Osteocyte (in vitro differentiated cells): ENCODE measurements around the gene CYP26B1. TPM values are rescaled to one million over a fixed set of nuclear protein-coding genes. Genes with fewer than 3 reads are reported as not detected.

Experiments used
- DNase-seq: peaks from one replicate; pipeline ENCODE4 v3.0.0; 2021; ENCODE audit warnings: mixed read lengths; ENCODE audit not compliant: unreplicated experiment; ENCODE audit errors: extremely low spot score
- H3K27ac Mint-ChIP-seq: one replicate; pipeline ENCODE4 v1.8.0; 2021; ENCODE audit warnings: mild to moderate bottlenecking, mixed read lengths; ENCODE audit not compliant: unreplicated experiment
- H3K27me3 Mint-ChIP-seq: one replicate; pipeline ENCODE4 v1.8.0; 2021; ENCODE audit warnings: mixed read lengths; ENCODE audit not compliant: unreplicated experiment
- H3K36me3 Mint-ChIP-seq: one replicate; pipeline ENCODE4 v1.8.0; 2021; ENCODE audit warnings: mixed read lengths; ENCODE audit not compliant: unreplicated experiment
- H3K4me1 Mint-ChIP-seq: one replicate; pipeline ENCODE4 v1.8.0; 2021; ENCODE audit warnings: mixed read lengths; ENCODE audit not compliant: unreplicated experiment
- H3K4me3 Mint-ChIP-seq: one replicate; pipeline ENCODE4 v1.8.0; 2021; ENCODE audit warnings: mild to moderate bottlenecking, moderate library complexity, mixed read lengths; ENCODE audit not compliant: unreplicated experiment
- H3K9me3 Mint-ChIP-seq: one replicate; pipeline ENCODE4 v1.8.0; 2021; ENCODE audit warnings: mixed read lengths; ENCODE audit not compliant: unreplicated experiment
- total RNA-seq: library from RNA; stranded (reverse); gene quantifications from 2 replicates; pipeline ENCODE4 v1.2.1, GENCODE V29; 2021
- TF ChIP-seq, protein P1 (sequence below): fragments of 200-600 bp; sonication (generic); IDR thresholded peaks from 2 replicates; pipeline ENCODE4 v1.5.0; 2021; ENCODE audit warnings: antibody characterized with exemption, mild to moderate bottlenecking, moderate library complexity

CYP26B1 gene
- total RNA-seq, 1 donor from 2014 or later = 1.3 TPM

DNA sequence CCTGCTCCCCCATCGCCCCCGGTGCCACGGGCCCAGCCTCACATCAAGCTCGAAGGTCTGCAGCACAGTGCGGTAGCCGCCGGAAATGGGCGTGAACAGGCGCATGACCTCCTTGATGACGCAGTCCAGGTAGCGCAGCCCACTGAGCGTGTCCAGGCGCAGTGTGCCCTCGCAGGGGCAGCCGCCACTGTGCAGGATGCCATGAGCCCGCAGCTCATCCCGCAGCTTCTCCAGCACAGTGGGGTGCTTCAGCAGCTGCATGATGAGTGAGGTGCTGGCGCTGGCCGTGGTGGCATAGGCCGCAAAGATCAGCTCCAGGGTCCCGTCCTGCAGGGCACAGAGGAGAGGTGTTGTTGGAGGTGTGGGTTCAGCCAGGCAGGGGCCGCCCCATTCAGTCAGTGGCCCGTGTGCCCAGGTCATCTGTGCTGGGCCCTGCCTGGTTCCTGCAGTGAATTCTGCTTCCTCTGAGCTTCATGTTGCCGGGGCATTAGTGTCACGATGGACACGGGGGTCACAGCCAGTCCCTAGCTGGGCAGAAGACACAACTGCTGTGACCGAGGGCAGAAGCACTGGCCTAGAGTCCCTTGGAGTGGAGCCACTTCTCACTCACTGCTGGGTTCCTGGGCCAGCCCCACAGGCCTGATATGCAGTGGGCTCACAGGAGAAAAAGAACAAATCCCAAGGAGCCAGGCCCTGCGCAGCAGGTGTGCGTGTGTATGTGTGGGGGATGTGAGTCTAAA is 14.5 kb downstream of the CYP26B1 start:
- Mint-ChIP-seq H3K27me3 (no peaks in the 10 kb centered on the region), H3K4me3 (no peak overlapping the region), H3K27ac (no peak overlapping the region), H3K36me3 (no peaks in the 10 kb centered on the region), H3K4me1 (peaks cover 8% of the 10 kb centered on the region), H3K9me3 (no peaks in the 10 kb centered on the region)
- no peak for DNase-seq
- TF ChIP-seq, protein P1, sequence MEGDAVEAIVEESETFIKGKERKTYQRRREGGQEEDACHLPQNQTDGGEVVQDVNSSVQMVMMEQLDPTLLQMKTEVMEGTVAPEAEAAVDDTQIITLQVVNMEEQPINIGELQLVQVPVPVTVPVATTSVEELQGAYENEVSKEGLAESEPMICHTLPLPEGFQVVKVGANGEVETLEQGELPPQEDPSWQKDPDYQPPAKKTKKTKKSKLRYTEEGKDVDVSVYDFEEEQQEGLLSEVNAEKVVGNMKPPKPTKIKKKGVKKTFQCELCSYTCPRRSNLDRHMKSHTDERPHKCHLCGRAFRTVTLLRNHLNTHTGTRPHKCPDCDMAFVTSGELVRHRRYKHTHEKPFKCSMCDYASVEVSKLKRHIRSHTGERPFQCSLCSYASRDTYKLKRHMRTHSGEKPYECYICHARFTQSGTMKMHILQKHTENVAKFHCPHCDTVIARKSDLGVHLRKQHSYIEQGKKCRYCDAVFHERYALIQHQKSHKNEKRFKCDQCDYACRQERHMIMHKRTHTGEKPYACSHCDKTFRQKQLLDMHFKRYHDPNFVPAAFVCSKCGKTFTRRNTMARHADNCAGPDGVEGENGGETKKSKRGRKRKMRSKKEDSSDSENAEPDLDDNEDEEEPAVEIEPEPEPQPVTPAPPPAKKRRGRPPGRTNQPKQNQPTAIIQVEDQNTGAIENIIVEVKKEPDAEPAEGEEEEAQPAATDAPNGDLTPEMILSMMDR = no peak

DNA sequence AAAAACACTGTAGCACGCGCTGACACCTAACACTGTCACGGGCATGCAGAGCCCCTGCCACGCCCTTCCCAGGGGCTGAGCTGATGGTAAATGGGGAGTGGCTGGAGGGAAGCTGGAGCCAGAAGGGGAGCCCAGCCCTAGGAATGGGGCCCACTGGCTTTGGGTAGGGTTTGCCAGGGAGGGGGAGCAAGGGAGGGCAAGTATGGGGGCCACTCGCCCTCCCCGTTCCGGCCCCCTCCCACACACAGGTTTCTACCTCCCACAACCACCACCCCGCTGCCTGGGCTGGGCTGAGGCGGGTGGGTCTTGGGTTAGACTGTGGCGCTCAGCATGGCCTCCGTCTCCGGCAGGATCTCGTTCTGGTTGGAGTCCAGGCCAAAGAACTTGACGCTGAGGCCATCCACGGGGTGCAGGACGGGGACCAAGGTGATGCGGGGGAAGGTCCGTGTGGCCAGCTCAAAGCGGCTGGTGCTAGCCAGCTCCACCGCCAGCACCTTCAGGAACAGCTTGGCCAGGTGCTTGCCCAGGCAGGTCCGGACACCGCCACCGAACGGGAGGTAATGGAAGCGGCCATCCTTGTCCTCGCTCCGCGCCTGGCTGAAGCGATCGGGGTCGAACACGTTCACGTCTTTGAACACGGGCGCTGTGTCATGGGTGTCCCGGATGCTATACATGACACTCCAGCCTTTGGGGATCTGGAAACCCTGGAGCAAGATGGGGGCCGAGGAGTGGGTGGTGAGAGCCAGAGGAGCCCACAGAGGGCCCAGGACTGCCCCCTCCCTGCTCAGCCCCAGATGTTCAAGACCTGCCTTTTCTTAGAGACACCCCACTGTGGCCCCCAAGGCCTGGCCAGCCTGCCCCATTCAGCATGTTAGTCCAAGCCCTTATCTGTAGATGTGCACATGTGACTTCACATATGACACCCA is 15.5 kb downstream of the CYP26B1 start:
- DNase-seq = no peak
- no peak overlapping the region for H3K4me3 Mint-ChIP-seq
- peaks cover 6% of the 10 kb centered on the region for H3K4me1 Mint-ChIP-seq
- H3K27ac Mint-ChIP-seq = no peak overlapping the region
- no peaks in the 10 kb centered on the region for H3K27me3 Mint-ChIP-seq
- no peaks in the 10 kb centered on the region for H3K36me3 Mint-ChIP-seq
- TF ChIP-seq, protein P1 = no peak
- H3K9me3 Mint-ChIP-seq = no peaks in the 10 kb centered on the region

DNA sequence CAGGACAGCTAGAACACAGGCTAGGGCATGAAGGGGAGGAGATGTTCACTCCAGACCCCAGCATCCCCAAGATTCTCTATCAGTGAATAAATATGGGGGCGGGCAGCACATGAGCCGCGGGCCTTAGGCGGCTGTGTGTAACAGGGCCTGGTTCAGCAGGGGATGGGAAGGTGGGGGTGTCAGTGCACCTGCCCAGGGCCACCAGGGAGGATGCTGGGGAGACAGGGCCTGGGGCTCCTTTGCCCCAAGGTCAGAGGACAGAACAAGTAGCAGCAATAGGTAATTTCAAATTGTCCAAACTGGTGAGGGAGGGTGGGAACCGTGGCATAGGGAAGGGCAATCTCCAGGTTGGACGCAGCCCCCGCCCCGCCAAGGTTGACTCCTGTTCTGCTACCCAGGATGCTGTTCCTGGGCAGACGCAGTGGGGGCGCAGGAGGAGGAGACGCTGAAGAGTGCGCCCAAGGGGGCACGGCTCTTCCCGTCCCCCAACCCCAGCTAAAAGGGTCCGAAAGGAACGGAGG is 16.2 kb downstream of the CYP26B1 start:
- Mint-ChIP-seq H3K9me3 (no peaks in the 10 kb centered on the region), H3K27ac (no peak overlapping the region), H3K27me3 (no peaks in the 10 kb centered on the region), H3K36me3 (no peaks in the 10 kb centered on the region), H3K4me3 (no peak overlapping the region), H3K4me1 (peaks cover 6% of the 10 kb centered on the region)
- TF ChIP-seq, protein P1 = no peak
- no peak for DNase-seq

DNA sequence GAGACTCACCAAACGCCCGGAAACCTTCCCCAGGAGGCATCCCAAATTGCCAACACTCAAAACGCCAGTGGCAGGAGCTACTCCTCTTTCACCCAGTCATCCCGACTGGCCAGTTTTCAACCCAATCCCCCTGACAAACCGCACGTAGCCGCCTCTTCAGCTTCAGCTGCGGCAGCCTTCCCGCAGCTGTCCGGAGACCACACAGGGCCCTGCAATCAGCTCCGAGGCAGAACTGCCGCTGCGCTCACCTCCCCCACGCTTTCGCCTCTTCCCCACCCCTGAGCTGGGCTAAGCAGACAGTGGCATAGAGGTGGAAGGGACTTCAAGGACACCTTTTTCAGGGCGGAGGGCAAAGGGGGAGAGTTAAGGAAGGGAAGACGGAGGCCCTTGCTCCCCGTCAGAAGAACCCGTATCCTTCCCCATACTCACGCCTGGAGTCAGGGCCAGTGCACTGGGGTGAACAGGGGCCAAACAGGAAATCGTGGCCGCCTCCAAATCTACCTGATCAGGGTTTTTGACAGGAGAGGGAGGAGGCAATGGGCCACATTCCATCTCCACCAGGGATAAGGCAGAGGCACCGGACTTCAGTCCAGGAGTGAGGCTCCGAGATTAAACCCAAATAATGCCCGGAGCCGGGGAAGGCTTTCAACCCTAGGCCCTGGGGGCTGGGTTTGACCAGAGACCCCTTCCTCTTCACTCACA is 16.9 kb downstream of the CYP26B1 start:
- no peaks in the 10 kb centered on the region for H3K36me3 Mint-ChIP-seq
- no peak overlapping the region for H3K27ac Mint-ChIP-seq
- H3K4me3 Mint-ChIP-seq = no peak overlapping the region
- no peaks in the 10 kb centered on the region for H3K9me3 Mint-ChIP-seq
- H3K27me3 Mint-ChIP-seq = no peaks in the 10 kb centered on the region
- DNase-seq = no peak
- peaks cover 4% of the 10 kb centered on the region for H3K4me1 Mint-ChIP-seq
- TF ChIP-seq, protein P1 = no peak
